ENCODE data around the gene HLA-DPA1. TPM values are rescaled to one million over a fixed set of nuclear protein-coding genes. Genes with fewer than 3 reads are reported as not detected.

HLA-DPA1 gene
- total and polyA plus RNA-seq, 11 donors, result 18.2 to 438 (median 39.9) TPM

- peaks cover 0 to 25% (median 2%) of the 10 kb centered on the region in 12 donors for H3K9me3 ChIP-seq
- H3K4me1 ChIP-seq, result peaks cover 0 to 2% (median 0%) of the 10 kb centered on the region in 12 donors
- no peak overlapping the region for H3K4me3 ChIP-seq
- H3K27ac ChIP-seq, result no peak overlapping the region
- 88 to 94% (median 92%) methylated on average over 1 of the region's 1 CpG for WGBS, 4 donors
- ATAC-seq, result no peak
- no peak for DNase-seq
- peaks cover 0 to 11% (median 0%) of the 10 kb centered on the region in 9 donors for H3K27me3 ChIP-seq
- no peaks in the 10 kb centered on the region for H3K36me3 ChIP-seq
- intact Hi-C loops (cut with DNase I), result no loop called here
- no peak for TF ChIP-seq POLR2A (IDR thresholded peaks at IDR 0.05)
- TF ChIP-seq, protein P1, sequence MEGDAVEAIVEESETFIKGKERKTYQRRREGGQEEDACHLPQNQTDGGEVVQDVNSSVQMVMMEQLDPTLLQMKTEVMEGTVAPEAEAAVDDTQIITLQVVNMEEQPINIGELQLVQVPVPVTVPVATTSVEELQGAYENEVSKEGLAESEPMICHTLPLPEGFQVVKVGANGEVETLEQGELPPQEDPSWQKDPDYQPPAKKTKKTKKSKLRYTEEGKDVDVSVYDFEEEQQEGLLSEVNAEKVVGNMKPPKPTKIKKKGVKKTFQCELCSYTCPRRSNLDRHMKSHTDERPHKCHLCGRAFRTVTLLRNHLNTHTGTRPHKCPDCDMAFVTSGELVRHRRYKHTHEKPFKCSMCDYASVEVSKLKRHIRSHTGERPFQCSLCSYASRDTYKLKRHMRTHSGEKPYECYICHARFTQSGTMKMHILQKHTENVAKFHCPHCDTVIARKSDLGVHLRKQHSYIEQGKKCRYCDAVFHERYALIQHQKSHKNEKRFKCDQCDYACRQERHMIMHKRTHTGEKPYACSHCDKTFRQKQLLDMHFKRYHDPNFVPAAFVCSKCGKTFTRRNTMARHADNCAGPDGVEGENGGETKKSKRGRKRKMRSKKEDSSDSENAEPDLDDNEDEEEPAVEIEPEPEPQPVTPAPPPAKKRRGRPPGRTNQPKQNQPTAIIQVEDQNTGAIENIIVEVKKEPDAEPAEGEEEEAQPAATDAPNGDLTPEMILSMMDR (IDR thresholded peaks at IDR 0.05), result no peak
Observed at GRCh38 chr6:33095681-33096080, 22.2 kb upstream of the HLA-DPA1 start.

DNA sequence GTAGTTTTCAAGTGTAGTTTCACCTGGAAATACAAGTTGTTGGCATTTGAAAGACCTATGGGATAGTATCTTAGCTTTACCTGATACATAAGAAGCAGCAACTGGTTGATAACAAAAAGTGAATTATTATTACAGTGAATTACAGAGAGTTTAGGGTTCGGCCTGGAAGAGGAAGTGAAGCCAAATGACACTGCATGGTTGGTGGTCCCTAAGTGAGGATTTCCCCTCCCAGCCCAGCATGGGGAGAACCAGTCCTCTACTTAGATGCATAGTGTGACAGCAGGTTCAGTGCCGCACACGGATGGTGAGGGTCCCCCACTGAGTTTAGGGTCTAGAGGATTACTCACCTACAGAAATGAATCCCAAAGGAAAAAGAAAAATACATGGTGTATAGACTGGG, 20.4 kb upstream of the HLA-DPA1 start:
- TF ChIP-seq, protein P1 (IDR thresholded peaks at IDR 0.05), result no peak
- TF ChIP-seq POLR2A (IDR thresholded peaks at IDR 0.05), result no peak
- H3K36me3 ChIP-seq, result no peaks in the 10 kb centered on the region
- H3K9me3 ChIP-seq, result peaks cover 0 to 16% (median 0%) of the 10 kb centered on the region in 12 donors
- ATAC-seq, result no peak
- peaks cover 0 to 6% (median 0%) of the 10 kb centered on the region in 12 donors for H3K4me1 ChIP-seq
- H3K4me3 ChIP-seq, result no peak overlapping the region
- intact Hi-C loops (cut with DNase I), result no loop called here
- WGBS, 4 donors, result 49 to 90% (median 77%) methylated on average over 3 of the region's 3 CpGs
- no peak overlapping the region for H3K27ac ChIP-seq
- H3K27me3 ChIP-seq, result peaks cover 0 to 11% (median 0%) of the 10 kb centered on the region in 9 donors
- no peak for DNase-seq

DNA sequence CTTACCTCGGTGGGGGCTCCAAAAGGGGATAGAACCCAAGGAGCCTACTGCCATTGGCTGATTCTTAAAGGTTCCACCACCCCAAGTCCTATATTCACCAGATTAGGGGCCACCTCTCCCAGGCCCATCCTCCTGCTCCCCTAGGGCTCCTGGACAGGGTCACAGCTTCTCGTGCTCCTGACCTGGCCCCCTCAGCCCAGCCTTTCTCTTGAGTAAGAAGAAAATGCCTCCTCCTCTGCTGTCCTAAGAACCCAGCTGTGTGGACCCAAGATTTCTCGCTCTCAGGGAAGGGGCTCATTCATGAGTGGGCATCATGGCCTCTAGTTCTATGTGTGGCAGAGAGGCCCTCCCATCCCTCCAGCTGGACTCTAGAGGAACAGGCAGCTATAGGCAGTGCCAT, 18.9 kb upstream of the HLA-DPA1 start:
- Histone ChIP-seq H3K4me1 (peaks cover 0 to 6% (median 0%) of the 10 kb centered on the region in 12 donors), H3K36me3 (peaks cover 0 to 9% (median 3%) of the 10 kb centered on the region in 9 donors), H3K9me3 (peaks cover 0 to 2% (median 0%) of the 10 kb centered on the region in 12 donors), H3K4me3 (no peak overlapping the region), H3K27me3 (peaks cover 0 to 11% (median 0%) of the 10 kb centered on the region in 9 donors), H3K27ac (no peak overlapping the region)
- intact Hi-C loops (cut with DNase I), result loop anchor here in 1 of 10 donors (1.0 kb wide), 1 partner anchor 75 kb away; no protein-coding TSS in a partner anchor
- no peak for TF ChIP-seq POLR2A (IDR thresholded peaks at IDR 0.05)
- TF ChIP-seq, protein P1 (IDR thresholded peaks at IDR 0.05), result no peak
- DNase-seq (no peak), ATAC-seq (no peak)
- WGBS, 4 donors, result 83 to 92% (median 89%) methylated on average over 3 of the region's 3 CpGs

- ATAC-seq, result peak in 3 of 4 donors; percentile 20 to 54 (median 54)
- peak in 1 of 5 donors; percentile 75 for DNase-seq
- WGBS, 4 donors, result 28 to 47% (median 35%) methylated on average over 9 of the region's 9 CpGs
- Histone ChIP-seq H3K27ac (no peak overlapping the region), H3K4me3 (no peak overlapping the region), H3K36me3 (peaks cover 0 to 13% (median 6%) of the 10 kb centered on the region in 9 donors), H3K4me1 (peaks cover 0 to 6% (median 0%) of the 10 kb centered on the region in 12 donors), H3K27me3 (peaks cover 0 to 11% (median 0%) of the 10 kb centered on the region in 9 donors), H3K9me3 (no peaks in the 10 kb centered on the region)
- no peak for TF ChIP-seq POLR2A (IDR thresholded peaks at IDR 0.05)
- TF ChIP-seq, protein P1 (IDR thresholded peaks at IDR 0.05), result peak in 11 of 12 donors; percentile 18 to 64 (median 53)
- intact Hi-C loops (cut with DNase I), result loop anchor here in 2 of 10 donors (1.0 to 2.0 kb wide), 2 partner anchors 75 to 77 kb away; no protein-coding TSS in a partner anchor
Observed at GRCh38 chr6:33091957-33092356, 18.5 kb upstream of the HLA-DPA1 start.

All from heart left ventricle (tissue), 16 donors.